SK-N-SH treated with all-trans-retinoic acid at 6 μM for 48 hours (cell line): ENCODE results near the gene TASOR.
"Not testable (repeated sequence)": the region's sequence is repeated elsewhere in the genome, so short reads cannot be mapped to it uniquely, and the experiment has no call there.

Source experiments
- ATAC-seq: fragments of 200-7000 bp; cut with Tn5 transposase; 3 replicates; pipeline ENCODE4 v1.9.1; 2020; ENCODE audit warnings: mild to moderate bottlenecking, moderate library complexity
- ARNTL ChIP-seq: fragments of 450-650 bp; formaldehyde crosslinking; IDR thresholded peaks from 2 replicates; pipeline ENCODE4 v1.5.0; 2020; ENCODE audit warnings: low read depth, mild to moderate bottlenecking, moderate library complexity, borderline replicate concordance
- BACH2 ChIP-seq: fragments of 250-450 bp; sonication (Bioruptor Pico); IDR thresholded peaks from 2 replicates; pipeline ENCODE4 v1.9.0; 2021; ENCODE audit warnings: mild to moderate bottlenecking, borderline replicate concordance
- CSDC2 ChIP-seq: fragments of 250-450 bp; sonication (Bioruptor Pico); IDR thresholded peaks from 2 replicates; pipeline ENCODE4 v1.5.0; 2020; ENCODE audit warnings: mild to moderate bottlenecking, moderate library complexity
- ESRRG ChIP-seq: fragments of 250-450 bp; sonication (Bioruptor Pico); IDR thresholded peaks from 2 replicates; pipeline ENCODE4 v1.6.1; 2021; ENCODE audit warnings: mild to moderate bottlenecking
- GLIS3 ChIP-seq: fragments of 250-450 bp; sonication (Bioruptor Pico); IDR thresholded peaks from 2 replicates; pipeline ENCODE4 v1.5.0; 2020; ENCODE audit warnings: mild to moderate bottlenecking, moderate library complexity
- ISL1 ChIP-seq: fragments of 250-450 bp; sonication (Bioruptor Pico); IDR thresholded peaks from 2 replicates; pipeline ENCODE4 v2.1.2; 2022; ENCODE audit warnings: mild to moderate bottlenecking, moderate library complexity
- OSR1 ChIP-seq: fragments of 250-450 bp; sonication (Bioruptor Pico); IDR thresholded peaks from 2 replicates; pipeline ENCODE4 v1.8.0; 2022; ENCODE audit warnings: moderate library complexity, mild to moderate bottlenecking, inconsistent platforms
- SNAI2 ChIP-seq: fragments of 250-450 bp; sonication (Bioruptor Pico); IDR thresholded peaks from 2 replicates; pipeline ENCODE4 v1.5.0; 2020; ENCODE audit warnings: mild to moderate bottlenecking, moderate library complexity
- TCF4 ChIP-seq: fragments of 250-450 bp; sonication (Bioruptor Pico); IDR thresholded peaks from 2 replicates; pipeline ENCODE4 v1.8.0; 2021; ENCODE audit warnings: mild to moderate bottlenecking, moderate library complexity, borderline replicate concordance
- ZC3H10 ChIP-seq: fragments of 250-450 bp; sonication (Bioruptor Pico); IDR thresholded peaks from 2 replicates; pipeline ENCODE4 v1.5.1; 2021; ENCODE audit warnings: mild to moderate bottlenecking, moderate library complexity
- ZFP3 ChIP-seq: fragments of 250-450 bp; sonication (Bioruptor Pico); IDR thresholded peaks from 2 replicates; pipeline ENCODE4 v1.5.0; 2020; ENCODE audit warnings: mild to moderate bottlenecking, moderate library complexity
- ZFP30 ChIP-seq: fragments of 450-650 bp; formaldehyde crosslinking; IDR thresholded peaks from 2 replicates; pipeline ENCODE4 v1.5.0; 2022; ENCODE audit warnings: mild to moderate bottlenecking, moderate library complexity
- ZNF565 ChIP-seq: fragments of 450-650 bp; formaldehyde crosslinking; conservative IDR thresholded peaks from 2 replicates; pipeline ENCODE4 v1.5.0; 2020; ENCODE audit warnings: low read depth, mild to moderate bottlenecking, moderate library complexity
- ZNF70 ChIP-seq: fragments of 450-650 bp; formaldehyde crosslinking; IDR thresholded peaks from 2 replicates; pipeline ENCODE4 v1.5.0; 2020; ENCODE audit warnings: mild to moderate bottlenecking, moderate library complexity
- ZNF8 ChIP-seq: fragments of 450-650 bp; formaldehyde crosslinking; IDR thresholded peaks from 2 replicates; pipeline ENCODE4 v1.5.0; 2020; ENCODE audit warnings: mild to moderate bottlenecking, moderate library complexity
- TF ChIP-seq, protein P1 (sequence below): fragments of 250-450 bp; sonication (Bioruptor Pico); IDR thresholded peaks from 2 replicates; pipeline ENCODE4 v1.5.0; 2020; ENCODE audit warnings: mild to moderate bottlenecking, moderate library complexity
- TF ChIP-seq, protein P2 (sequence below): fragments of 250-450 bp; sonication (Bioruptor Pico); IDR thresholded peaks from 2 replicates; pipeline ENCODE4 v1.5.1; 2020; ENCODE audit warnings: low read depth, mild to moderate bottlenecking, moderate library complexity
- TF ChIP-seq, protein P3 (sequence below): fragments of 250-450 bp; sonication (Bioruptor Pico); IDR thresholded peaks from 2 replicates; pipeline ENCODE4 v1.8.0; 2020; ENCODE audit warnings: mild to moderate bottlenecking, moderate library complexity, borderline replicate concordance
- TF ChIP-seq, protein P4 (sequence below): fragments of 250-450 bp; sonication (Bioruptor Pico); IDR thresholded peaks from 2 replicates; pipeline ENCODE4 v1.5.1; 2021; ENCODE audit warnings: mild to moderate bottlenecking, moderate library complexity
- TF ChIP-seq, protein P5 (sequence below): fragments of 250-450 bp; sonication (Bioruptor Pico); IDR thresholded peaks from 2 replicates; pipeline ENCODE4 v1.8.0; 2021; ENCODE audit warnings: low read depth, mild to moderate bottlenecking, moderate library complexity, borderline replicate concordance

The TASOR gene

GRCh38 chr3:56720849-56721248 is 37.8 kb upstream of the TASOR start:
- TF ChIP-seq TCF4 (CRISPR knock-in tag) (no peak), ARNTL (no peak), BACH2 (CRISPR knock-in tag) (no peak), CSDC2 (no peak), ZNF70 (no peak), ZNF8 (CRISPR knock-in tag) (no peak), ZFP30 (CRISPR knock-in tag) (no peak), ZC3H10 (CRISPR knock-in tag) (no peak), GLIS3 (CRISPR knock-in tag) (no peak), ZNF565 (no peak)
- TF ChIP-seq, protein P1, sequence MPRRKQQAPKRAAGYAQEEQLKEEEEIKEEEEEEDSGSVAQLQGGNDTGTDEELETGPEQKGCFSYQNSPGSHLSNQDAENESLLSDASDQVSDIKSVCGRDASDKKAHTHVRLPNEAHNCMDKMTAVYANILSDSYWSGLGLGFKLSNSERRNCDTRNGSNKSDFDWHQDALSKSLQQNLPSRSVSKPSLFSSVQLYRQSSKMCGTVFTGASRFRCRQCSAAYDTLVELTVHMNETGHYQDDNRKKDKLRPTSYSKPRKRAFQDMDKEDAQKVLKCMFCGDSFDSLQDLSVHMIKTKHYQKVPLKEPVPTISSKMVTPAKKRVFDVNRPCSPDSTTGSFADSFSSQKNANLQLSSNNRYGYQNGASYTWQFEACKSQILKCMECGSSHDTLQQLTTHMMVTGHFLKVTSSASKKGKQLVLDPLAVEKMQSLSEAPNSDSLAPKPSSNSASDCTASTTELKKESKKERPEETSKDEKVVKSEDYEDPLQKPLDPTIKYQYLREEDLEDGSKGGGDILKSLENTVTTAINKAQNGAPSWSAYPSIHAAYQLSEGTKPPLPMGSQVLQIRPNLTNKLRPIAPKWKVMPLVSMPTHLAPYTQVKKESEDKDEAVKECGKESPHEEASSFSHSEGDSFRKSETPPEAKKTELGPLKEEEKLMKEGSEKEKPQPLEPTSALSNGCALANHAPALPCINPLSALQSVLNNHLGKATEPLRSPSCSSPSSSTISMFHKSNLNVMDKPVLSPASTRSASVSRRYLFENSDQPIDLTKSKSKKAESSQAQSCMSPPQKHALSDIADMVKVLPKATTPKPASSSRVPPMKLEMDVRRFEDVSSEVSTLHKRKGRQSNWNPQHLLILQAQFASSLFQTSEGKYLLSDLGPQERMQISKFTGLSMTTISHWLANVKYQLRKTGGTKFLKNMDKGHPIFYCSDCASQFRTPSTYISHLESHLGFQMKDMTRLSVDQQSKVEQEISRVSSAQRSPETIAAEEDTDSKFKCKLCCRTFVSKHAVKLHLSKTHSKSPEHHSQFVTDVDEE (CRISPR knock-in tag): no peak
- TF ChIP-seq, protein P2, sequence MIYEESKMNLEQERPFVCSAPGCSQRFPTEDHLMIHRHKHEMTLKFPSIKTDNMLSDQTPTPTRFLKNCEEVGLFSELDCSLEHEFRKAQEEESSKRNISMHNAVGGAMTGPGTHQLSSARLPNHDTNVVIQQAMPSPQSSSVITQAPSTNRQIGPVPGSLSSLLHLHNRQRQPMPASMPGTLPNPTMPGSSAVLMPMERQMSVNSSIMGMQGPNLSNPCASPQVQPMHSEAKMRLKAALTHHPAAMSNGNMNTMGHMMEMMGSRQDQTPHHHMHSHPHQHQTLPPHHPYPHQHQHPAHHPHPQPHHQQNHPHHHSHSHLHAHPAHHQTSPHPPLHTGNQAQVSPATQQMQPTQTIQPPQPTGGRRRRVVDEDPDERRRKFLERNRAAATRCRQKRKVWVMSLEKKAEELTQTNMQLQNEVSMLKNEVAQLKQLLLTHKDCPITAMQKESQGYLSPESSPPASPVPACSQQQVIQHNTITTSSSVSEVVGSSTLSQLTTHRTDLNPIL (CRISPR knock-in tag): no peak
- TF ChIP-seq, protein P3, sequence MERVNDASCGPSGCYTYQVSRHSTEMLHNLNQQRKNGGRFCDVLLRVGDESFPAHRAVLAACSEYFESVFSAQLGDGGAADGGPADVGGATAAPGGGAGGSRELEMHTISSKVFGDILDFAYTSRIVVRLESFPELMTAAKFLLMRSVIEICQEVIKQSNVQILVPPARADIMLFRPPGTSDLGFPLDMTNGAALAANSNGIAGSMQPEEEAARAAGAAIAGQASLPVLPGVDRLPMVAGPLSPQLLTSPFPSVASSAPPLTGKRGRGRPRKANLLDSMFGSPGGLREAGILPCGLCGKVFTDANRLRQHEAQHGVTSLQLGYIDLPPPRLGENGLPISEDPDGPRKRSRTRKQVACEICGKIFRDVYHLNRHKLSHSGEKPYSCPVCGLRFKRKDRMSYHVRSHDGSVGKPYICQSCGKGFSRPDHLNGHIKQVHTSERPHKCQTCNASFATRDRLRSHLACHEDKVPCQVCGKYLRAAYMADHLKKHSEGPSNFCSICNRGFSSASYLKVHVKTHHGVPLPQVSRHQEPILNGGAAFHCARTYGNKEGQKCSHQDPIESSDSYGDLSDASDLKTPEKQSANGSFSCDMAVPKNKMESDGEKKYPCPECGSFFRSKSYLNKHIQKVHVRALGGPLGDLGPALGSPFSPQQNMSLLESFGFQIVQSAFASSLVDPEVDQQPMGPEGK: no peak
- TF ChIP-seq, protein P4, sequence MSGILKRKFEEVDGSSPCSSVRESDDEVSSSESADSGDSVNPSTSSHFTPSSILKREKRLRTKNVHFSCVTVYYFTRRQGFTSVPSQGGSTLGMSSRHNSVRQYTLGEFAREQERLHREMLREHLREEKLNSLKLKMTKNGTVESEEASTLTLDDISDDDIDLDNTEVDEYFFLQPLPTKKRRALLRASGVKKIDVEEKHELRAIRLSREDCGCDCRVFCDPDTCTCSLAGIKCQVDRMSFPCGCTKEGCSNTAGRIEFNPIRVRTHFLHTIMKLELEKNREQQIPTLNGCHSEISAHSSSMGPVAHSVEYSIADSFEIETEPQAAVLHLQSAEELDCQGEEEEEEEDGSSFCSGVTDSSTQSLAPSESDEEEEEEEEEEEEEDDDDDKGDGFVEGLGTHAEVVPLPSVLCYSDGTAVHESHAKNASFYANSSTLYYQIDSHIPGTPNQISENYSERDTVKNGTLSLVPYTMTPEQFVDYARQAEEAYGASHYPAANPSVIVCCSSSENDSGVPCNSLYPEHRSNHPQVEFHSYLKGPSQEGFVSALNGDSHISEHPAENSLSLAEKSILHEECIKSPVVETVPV (CRISPR knock-in tag): no peak
- ATAC-seq: no peak

- ATAC-seq: not testable (repeated sequence)
Observed at GRCh38 chr3:56718809-56719208, 35.7 kb upstream of the TASOR start.

- no peak for ATAC-seq
- no peak for TF ChIP-seq CSDC2
- no peak for TF ChIP-seq TCF4 (CRISPR knock-in tag)
- no peak for TF ChIP-seq OSR1 (CRISPR knock-in tag)
- no peak for TF ChIP-seq SNAI2
- TF ChIP-seq, protein P4 (CRISPR knock-in tag): no peak
- no peak for TF ChIP-seq ZFP30 (CRISPR knock-in tag)
- TF ChIP-seq ISL1 (CRISPR knock-in tag): no peak
- no peak for TF ChIP-seq ARNTL
- TF ChIP-seq ZFP3 (CRISPR knock-in tag): no peak
- TF ChIP-seq, protein P5, sequence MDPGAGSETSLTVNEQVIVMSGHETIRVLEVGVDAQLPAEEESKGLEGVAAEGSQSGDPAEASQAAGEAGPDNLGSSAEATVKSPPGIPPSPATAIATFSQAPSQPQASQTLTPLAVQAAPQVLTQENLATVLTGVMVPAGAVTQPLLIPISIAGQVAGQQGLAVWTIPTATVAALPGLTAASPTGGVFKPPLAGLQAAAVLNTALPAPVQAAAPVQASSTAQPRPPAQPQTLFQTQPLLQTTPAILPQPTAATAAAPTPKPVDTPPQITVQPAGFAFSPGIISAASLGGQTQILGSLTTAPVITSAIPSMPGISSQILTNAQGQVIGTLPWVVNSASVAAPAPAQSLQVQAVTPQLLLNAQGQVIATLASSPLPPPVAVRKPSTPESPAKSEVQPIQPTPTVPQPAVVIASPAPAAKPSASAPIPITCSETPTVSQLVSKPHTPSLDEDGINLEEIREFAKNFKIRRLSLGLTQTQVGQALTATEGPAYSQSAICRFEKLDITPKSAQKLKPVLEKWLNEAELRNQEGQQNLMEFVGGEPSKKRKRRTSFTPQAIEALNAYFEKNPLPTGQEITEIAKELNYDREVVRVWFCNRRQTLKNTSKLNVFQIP (CRISPR knock-in tag): no peak
- TF ChIP-seq, protein P3: no peak
- no peak for TF ChIP-seq BACH2 (CRISPR knock-in tag)
- no peak for TF ChIP-seq ZNF8 (CRISPR knock-in tag)
- no peak for TF ChIP-seq ZNF70
- no peak for TF ChIP-seq GLIS3 (CRISPR knock-in tag)
- TF ChIP-seq ESRRG (CRISPR knock-in tag): no peak
- no peak for TF ChIP-seq ZC3H10 (CRISPR knock-in tag)
- no peak for TF ChIP-seq ZNF565
- TF ChIP-seq, protein P1 (CRISPR knock-in tag): no peak
Observed at GRCh38 chr3:56711344-56711743, 28.3 kb upstream of the TASOR start.

- not testable (repeated sequence) for ATAC-seq
Observed at GRCh38 chr3:56707412-56707811, 24.3 kb upstream of the TASOR start.
